Activated naive CD4-positive, alpha-beta T cell treated with anti-CD3 and anti-CD28 coated beads for 36 hours (primary cell): ENCODE measurements around the gene MYL9. TPM values are rescaled to one million over a fixed set of nuclear protein-coding genes. Genes with fewer than 3 reads are reported as not detected.
"Not testable (repeated sequence)": the region's sequence is repeated elsewhere in the genome, so short reads cannot be mapped to it uniquely, and the experiment has no call there.

Experiments
- CTCF ChIA-PET: fragments of 350-600 bp; sonication (Branson Sonifier 250); formaldehyde crosslinking; loops from one replicate; lab custom pipeline; 2021; ENCODE audit warnings: antibody characterized with exemption; lab: Charles Lee
- DNase-seq: peaks from one replicate; pipeline ENCODE4 v3.0.0-alpha.2; 2020
- H3K27ac Mint-ChIP-seq: one replicate; pipeline ENCODE4 v1.8.0; 2021; ENCODE audit warnings: mild to moderate bottlenecking, mixed read lengths
- H3K27me3 Mint-ChIP-seq: one replicate; pipeline ENCODE4 v1.8.0; 2021; ENCODE audit warnings: low read depth, mixed read lengths
- H3K36me3 Mint-ChIP-seq: one replicate; pipeline ENCODE4 v1.8.0; 2021; ENCODE audit warnings: low read depth, mixed read lengths
- H3K4me1 Mint-ChIP-seq: one replicate; pipeline ENCODE4 v1.8.0; 2021; ENCODE audit warnings: low read depth, mixed read lengths
- H3K4me3 Mint-ChIP-seq: one replicate; pipeline ENCODE4 v1.8.0; 2021; ENCODE audit warnings: mild to moderate bottlenecking, moderate library complexity, mixed read lengths
- H3K9me3 Mint-ChIP-seq: one replicate; pipeline ENCODE4 v1.8.0; 2021; ENCODE audit warnings: mixed read lengths
- intact Hi-C: fragments of 100-400 bp; cut with micrococcal nuclease; formaldehyde crosslinking; loops from one replicate; pipeline ENCODE4 v1.15.1; 2023
- total RNA-seq, 2 experiments: library from RNA; stranded (reverse); gene quantifications; one replicate each; pipeline ENCODE4 v1.2.3, GENCODE V29; 2021

Gene MYL9
- total RNA-seq, 2 experiments from 2014 or later: not detected

- H3K27ac Mint-ChIP-seq, intact Hi-C loops: not testable (repeated sequence)
Observed at GRCh38 chr20:36564726-36565121, 23.4 kb downstream of the MYL9 start.

GRCh38 chr20:36565520-36565919 lies 24.2 kb downstream of the MYL9 start:
- no peak for DNase-seq
- peaks cover 3% of the 10 kb centered on the region for H3K36me3 Mint-ChIP-seq
- H3K27me3 Mint-ChIP-seq: no peaks in the 10 kb centered on the region
- CTCF ChIA-PET: interaction anchor here (1.0 to 1.1 kb wide), 2 partner anchors 8 to 30 kb away, joined by 3 to 4 read pairs; no protein-coding TSS in a partner anchor
- no peaks in the 10 kb centered on the region for H3K4me1 Mint-ChIP-seq
- H3K27ac Mint-ChIP-seq: no peak overlapping the region
- peaks cover 6% of the 10 kb centered on the region for H3K9me3 Mint-ChIP-seq
- intact Hi-C loops: no loop called here
- H3K4me3 Mint-ChIP-seq: no peak overlapping the region

More at GRCh38 chr20:36564726-36565121, 23.4 kb downstream of the MYL9 start:
- not testable (repeated sequence) for H3K9me3 Mint-ChIP-seq, H3K4me3 Mint-ChIP-seq, H3K36me3 Mint-ChIP-seq, H3K4me1 Mint-ChIP-seq, DNase-seq, H3K27me3 Mint-ChIP-seq
- CTCF ChIA-PET: interaction anchor here (1.0 kb wide), 1 partner anchor 31 kb away, joined by 4 read pairs; no protein-coding TSS in a partner anchor

- intact Hi-C loops: loop anchor here (5.0 kb wide), 2 partner anchors 267 to 618 kb away; partner anchors contain the start of gene SCAND1
- Mint-ChIP-seq H3K27ac (no peak overlapping the region), H3K36me3 (peaks cover 7% of the 10 kb centered on the region), H3K4me1 (peaks cover 18% of the 10 kb centered on the region), H3K9me3 (peaks cover 3% of the 10 kb centered on the region), H3K4me3 (no peak overlapping the region), H3K27me3 (no peaks in the 10 kb centered on the region)
- DNase-seq: no peak
- CTCF ChIA-PET: interaction anchor here (0.6 to 1.1 kb wide), 2 partner anchors 9 to 239 kb away, joined by 3 read pairs; no protein-coding TSS in a partner anchor
Observed at GRCh38 chr20:36569847-36570429, 28.6 kb downstream of the MYL9 start.

GRCh38 chr20:36571564-36572504 lies 30.5 kb downstream of the MYL9 start:
- Mint-ChIP-seq H3K36me3 (peaks cover 14% of the 10 kb centered on the region), H3K4me3 (peak overlapping the region; percentile 84), H3K9me3 (no peaks in the 10 kb centered on the region), H3K27ac (peak overlapping the region; percentile 93), H3K27me3 (no peaks in the 10 kb centered on the region), H3K4me1 (peaks cover 35% of the 10 kb centered on the region)
- intact Hi-C loops: loop anchor here (1.0 to 5.0 kb wide), 4 partner anchors 23 to 620 kb away; partner anchors contain the start of gene SCAND1
- CTCF ChIA-PET: interaction anchor here (0.9 to 1.6 kb wide), 6 partner anchors 14 to 34 kb away, joined by 3 to 5 read pairs (median 4); partner anchors contain the start of gene RAB5IF
- no peak for DNase-seq

GRCh38 chr20:36572701-36573102 lies 31.4 kb downstream of the MYL9 start:
- H3K36me3 Mint-ChIP-seq: peaks cover 14% of the 10 kb centered on the region
- intact Hi-C loops: loop anchor here (1.0 to 5.0 kb wide), 7 partner anchors 20 to 620 kb away; partner anchors contain the start of genes RAB5IF and SCAND1
- peak; percentile 83 for DNase-seq

GRCh38 chr20:36573103-36573797 lies 31.9 kb downstream of the MYL9 start, which contains the start of gene TGIF2:
Gene TGIF2, plus strand, starts transcription at chr20:36573597. Its CDS starts 5,178 bp downstream, at chr20:36578775.
- intact Hi-C loops: loop anchor here (1.0 to 5.0 kb wide), 6 partner anchors 19 to 621 kb away; partner anchors contain the start of genes RAB5IF and SCAND1
- Mint-ChIP-seq H3K4me1 (peaks cover 35% of the 10 kb centered on the region), H3K27ac (peak within 1 kb of the TSS; percentile 93), H3K27me3 (no peaks in the 10 kb centered on the region), H3K36me3 (peaks cover 14% of the 10 kb centered on the region), H3K4me3 (peak within 1 kb of the TSS; percentile 91), H3K9me3 (no peaks in the 10 kb centered on the region)
- CTCF ChIA-PET: interaction anchor here (0.7 to 1.6 kb wide), 6 partner anchors 12 to 485 kb away, joined by 3 to 5 read pairs (median 4); partner anchors contain the start of gene RAB5IF
- DNase-seq: peak; percentile 90

More at GRCh38 chr20:36572701-36573102, 31.4 kb downstream of the MYL9 start:
- Mint-ChIP-seq H3K9me3 (no peaks in the 10 kb centered on the region), H3K4me3 (peak overlapping the region; percentile 84), H3K27me3 (no peaks in the 10 kb centered on the region), H3K4me1 (peaks cover 35% of the 10 kb centered on the region), H3K27ac (peak overlapping the region; percentile 93)
- CTCF ChIA-PET: interaction anchor here (1.0 to 1.6 kb wide), 5 partner anchors 16 to 33 kb away, joined by 3 to 5 read pairs (median 3); partner anchors contain the start of gene RAB5IF

- H3K9me3 Mint-ChIP-seq: no peaks in the 10 kb centered on the region
- CTCF ChIA-PET: interaction anchor here (0.6 to 1.4 kb wide), 5 partner anchors 11 to 485 kb away, joined by 3 to 4 read pairs (median 3); partner anchors contain the start of gene RAB5IF
- H3K36me3 Mint-ChIP-seq: peaks cover 16% of the 10 kb centered on the region
- no peaks in the 10 kb centered on the region for H3K27me3 Mint-ChIP-seq
- intact Hi-C loops: loop anchor here (1.0 to 5.0 kb wide), 6 partner anchors 18 to 622 kb away; partner anchors contain the start of genes RAB5IF and SCAND1
- peaks cover 37% of the 10 kb centered on the region for H3K4me1 Mint-ChIP-seq
- peak; percentile 35 for DNase-seq
- H3K27ac Mint-ChIP-seq: peak overlapping the region; percentile 63
- H3K4me3 Mint-ChIP-seq: peak overlapping the region; percentile 91
Observed at GRCh38 chr20:36573798-36574365, 32.6 kb downstream of the MYL9 start.

- Mint-ChIP-seq H3K4me1 (peaks cover 37% of the 10 kb centered on the region), H3K9me3 (no peaks in the 10 kb centered on the region), H3K27ac (peak overlapping the region; percentile 92), H3K27me3 (no peaks in the 10 kb centered on the region), H3K36me3 (peaks cover 18% of the 10 kb centered on the region), H3K4me3 (peak overlapping the region; percentile 91)
- intact Hi-C loops: loop anchor here (5.0 kb wide), 2 partner anchors 263 to 622 kb away; partner anchors contain the start of gene SCAND1
- CTCF ChIA-PET: interaction anchor here (0.6 to 1.4 kb wide), 7 partner anchors 16 to 348 kb away, joined by 3 to 6 read pairs (median 3); partner anchors contain the start of gene RAB5IF
- DNase-seq: peak; percentile 53
Observed at GRCh38 chr20:36574366-36575135, 33.2 kb downstream of the MYL9 start.

GRCh38 chr20:36576081-36576445 lies 34.7 kb downstream of the MYL9 start:
- no peaks in the 10 kb centered on the region for H3K27me3 Mint-ChIP-seq
- H3K9me3 Mint-ChIP-seq: no peaks in the 10 kb centered on the region
- peaks cover 40% of the 10 kb centered on the region for H3K4me1 Mint-ChIP-seq
- CTCF ChIA-PET: interaction anchor here (1.4 to 1.5 kb wide), 3 partner anchors 9 to 30 kb away, joined by 4 to 10 read pairs (median 6); partner anchors contain the start of gene RAB5IF
- intact Hi-C loops: no loop called here
- H3K36me3 Mint-ChIP-seq: peaks cover 28% of the 10 kb centered on the region
- peak overlapping the region; percentile 4 for H3K4me3 Mint-ChIP-seq
- DNase-seq: no peak
- H3K27ac Mint-ChIP-seq: peak overlapping the region; percentile 51

- Mint-ChIP-seq H3K4me1 (peaks cover 37% of the 10 kb centered on the region), H3K27me3 (no peaks in the 10 kb centered on the region), H3K9me3 (no peaks in the 10 kb centered on the region), H3K27ac (no peak overlapping the region), H3K36me3 (peaks cover 34% of the 10 kb centered on the region), H3K4me3 (no peak overlapping the region)
- DNase-seq: no peak
- intact Hi-C loops: no loop called here
- CTCF ChIA-PET: interaction anchor here (0.7 to 1.9 kb wide), 6 partner anchors 8 to 27 kb away, joined by 3 to 5 read pairs (median 3); partner anchors contain the start of gene RAB5IF
Observed at GRCh38 chr20:36578356-36579041, 37.2 kb downstream of the MYL9 start.
